D341Med (cell line): ENCODE measurements around the gene NEURL3.
"Not testable (repeated sequence)": the region's sequence is repeated elsewhere in the genome, so short reads cannot be mapped to it uniquely, and the experiment has no call there.

ENCODE experiments used
- DNase-seq: peaks from one replicate; pipeline ENCODE4 v3.0.0; 2012; ENCODE audit warnings: low spot score

NEURL3 gene

DNA sequence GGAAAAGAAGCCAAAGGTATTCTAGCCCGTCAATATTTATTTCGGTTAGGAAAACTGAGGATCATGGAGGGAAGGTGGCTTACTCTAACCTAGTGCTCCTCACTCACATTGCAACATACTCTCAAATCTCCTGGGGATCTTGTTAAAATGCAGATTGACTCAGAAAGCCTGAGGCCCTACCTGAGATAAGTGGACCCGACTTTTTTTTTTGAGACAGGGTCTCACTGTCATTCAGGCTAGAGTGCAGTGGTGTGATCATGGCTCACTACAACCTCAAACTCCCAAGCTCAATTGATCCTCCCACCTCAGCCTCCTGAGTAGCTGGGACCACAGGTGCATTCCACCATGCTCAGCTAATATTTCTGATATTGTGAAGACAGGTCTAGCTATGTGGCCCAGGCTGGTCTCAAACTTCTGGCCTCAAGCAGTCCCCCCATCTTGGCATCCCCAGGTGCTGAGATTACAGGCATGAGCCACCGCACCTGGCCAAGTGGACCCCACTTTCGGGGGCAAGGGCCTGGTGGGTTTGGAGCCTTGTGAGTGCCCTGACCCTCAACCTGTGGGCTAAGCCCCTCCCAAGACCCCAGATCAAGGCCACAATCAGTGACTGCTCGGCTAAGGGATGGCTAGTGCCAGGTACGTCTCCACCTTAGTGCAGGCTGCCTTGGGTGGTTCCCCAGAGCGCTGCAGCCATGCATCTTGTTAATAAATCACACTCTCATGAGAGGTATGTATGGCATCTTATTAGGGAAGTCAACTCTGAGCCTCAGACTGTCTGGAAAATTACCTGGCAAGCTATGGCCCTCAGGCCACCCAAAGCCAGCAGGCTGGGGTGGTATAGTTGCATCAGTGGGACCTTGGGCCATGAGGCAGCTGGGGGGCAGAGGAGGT lies 1.1 kb upstream of the NEURL3 start:
- no peak for DNase-seq

DNA sequence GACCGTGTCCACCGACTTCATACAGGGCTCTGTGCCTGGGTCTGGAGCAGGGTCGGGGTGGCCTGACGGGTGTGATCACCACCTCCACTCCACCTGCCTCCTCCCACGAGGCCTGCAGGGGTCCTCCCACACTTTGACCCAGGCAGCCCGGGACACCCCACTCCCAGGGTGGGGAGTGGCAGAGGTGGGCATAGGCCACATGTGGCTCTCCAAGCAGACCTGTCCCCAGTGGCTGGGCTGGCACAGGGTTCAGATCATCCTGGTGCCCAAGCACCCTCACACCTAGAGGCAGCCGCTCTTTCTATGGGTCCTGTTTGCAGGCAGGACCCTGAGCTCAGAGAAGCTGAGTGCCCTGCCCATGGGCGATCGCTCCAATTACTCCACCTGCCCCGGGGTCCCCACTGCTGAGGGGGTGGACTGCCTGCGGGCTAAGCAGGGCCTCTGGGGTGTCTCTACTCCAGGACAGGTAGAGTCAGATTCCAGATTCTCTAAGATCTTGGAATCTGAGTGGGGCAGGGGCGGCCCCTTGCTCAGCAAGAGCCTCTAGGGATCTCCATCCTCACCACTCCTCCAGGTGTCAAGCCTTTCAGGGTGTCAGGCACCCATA lies 1.4 kb downstream of the NEURL3 start:
- no peak for DNase-seq

DNA sequence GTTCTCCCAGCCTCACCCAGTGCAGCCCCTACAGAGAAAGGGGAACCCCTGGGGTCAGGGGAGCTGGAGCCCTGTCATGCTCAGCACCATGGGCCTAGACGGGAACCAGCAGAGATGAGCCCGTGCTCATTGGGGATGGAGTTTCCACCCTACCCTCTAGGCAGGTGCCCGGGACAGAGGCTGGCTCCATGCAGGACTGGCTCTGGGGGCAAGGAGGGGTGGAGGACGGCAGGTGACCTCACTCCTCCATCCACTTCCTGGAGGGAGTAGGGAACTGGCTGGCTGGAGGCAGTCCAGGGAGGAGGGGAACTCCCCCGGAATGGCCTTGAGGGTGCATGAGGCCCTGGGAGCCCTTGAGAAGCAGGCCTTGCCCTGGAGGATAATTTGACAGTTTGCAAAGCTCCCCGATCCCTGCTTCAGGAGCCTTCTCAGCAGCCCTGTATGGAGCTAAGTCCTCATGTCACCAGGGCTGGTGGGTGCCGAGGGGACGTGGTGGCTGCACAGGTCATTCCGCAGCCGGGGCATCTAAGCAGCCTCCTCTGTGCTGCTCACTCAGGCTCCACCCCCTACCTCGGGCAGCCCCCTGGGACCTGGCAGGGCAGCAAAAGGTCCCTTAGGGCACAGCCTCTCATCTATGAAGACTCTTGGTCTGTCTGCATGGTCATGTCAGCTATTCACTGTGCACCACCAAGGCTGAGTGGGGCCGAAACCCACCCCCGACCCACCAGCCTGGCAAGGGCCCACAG lies 2.1 kb downstream of the NEURL3 start:
- no peak for DNase-seq

DNA sequence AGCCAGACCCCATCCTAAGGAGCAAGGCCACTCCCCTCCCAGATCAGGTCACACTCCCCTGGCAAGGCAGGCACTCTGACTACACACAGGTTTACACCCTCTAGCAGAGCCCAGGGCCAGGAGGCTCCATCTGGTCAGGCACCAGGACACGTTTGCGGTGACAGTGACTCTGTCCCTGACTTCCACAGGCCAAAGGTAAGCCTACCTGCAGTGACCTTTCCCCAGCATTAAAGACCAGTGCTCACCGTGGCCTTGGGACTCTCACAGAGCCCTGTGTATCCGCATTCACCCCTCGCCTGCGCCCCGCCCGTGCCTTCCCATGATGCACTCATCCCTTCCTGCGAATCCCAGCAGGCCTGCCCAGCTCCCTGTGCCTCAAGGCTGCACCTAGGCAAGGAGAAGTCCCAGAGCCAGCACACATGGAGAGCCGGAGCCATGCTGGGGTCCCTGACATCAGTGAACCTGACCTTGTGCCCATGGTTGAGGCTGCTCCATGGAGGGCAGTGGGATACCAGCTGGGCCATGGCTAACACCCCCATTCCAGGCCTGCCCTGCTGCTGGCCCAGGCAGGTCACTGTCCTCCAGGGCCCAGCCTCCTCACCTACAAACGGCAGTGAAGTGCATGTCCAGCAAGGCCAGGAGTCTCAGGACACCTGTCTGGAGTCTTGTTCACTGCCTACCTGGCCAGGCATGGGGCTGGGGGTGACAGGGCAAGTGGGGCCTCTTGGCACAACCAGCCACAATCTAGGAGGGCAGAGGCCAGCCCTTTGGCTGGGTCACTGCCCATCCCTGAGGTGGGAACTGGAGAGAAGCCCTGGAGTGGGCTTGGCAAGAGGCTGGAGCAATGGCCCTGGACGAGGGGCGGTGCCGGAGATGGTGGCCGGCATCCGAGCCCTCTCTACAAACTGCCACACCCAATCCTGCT lies 3.0 kb downstream of the NEURL3 start:
- no peak for DNase-seq

DNA sequence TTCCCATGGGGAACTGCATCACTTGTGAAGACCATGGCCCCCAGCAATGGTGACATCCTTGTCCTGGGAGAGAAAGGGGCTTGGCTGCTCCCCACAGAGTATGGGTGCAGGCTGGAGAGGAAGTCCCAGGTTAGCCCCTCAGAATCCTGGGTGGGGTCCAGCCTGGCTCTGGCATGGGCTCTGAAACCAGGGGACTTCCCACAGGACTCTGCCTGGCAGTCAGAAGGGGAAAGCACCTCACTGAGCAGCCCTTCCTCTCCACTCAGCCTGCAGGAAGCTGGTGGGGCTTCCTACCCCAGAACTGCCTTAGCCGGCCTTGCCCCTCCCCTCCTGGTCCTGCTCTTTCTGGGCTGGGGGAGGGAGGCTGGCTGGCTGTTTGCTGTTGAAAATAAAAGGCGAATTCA lies 3.7 kb downstream of the NEURL3 start:
- no peak for DNase-seq

DNA sequence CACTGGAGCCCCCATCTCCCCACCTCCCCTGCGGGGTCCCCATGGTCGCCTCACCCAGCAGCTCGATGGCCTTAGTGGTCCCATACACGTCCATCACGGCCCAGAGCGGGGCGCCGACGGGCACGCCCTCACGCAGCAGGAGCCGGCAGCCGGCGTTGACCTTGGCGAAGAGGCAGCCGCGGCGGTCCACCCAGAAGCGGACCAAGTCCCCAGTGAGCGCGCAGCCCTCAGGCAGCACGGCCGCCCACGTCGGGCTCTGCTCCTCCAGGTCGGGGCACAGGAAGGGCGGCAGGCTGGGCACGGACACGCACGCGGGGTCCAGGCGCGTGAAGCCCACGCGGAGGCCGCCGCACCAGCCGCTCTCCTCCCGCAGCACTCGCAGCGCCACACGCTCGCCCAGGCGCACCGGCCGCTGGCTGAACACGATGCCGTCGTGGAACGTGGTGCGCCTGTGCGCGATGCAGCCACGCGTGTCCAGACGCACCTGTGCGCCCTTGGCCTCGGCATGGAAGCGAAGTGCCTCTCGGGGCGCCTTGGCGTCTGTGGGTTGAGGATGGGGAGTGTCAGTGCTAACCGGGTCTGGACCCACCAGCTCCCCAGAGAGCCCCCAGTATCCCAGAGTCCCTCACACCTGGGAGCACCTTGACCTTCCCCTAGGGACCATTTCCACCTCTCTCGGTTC lies 4.6 kb downstream of the NEURL3 start:
- no peak for DNase-seq

DNA sequence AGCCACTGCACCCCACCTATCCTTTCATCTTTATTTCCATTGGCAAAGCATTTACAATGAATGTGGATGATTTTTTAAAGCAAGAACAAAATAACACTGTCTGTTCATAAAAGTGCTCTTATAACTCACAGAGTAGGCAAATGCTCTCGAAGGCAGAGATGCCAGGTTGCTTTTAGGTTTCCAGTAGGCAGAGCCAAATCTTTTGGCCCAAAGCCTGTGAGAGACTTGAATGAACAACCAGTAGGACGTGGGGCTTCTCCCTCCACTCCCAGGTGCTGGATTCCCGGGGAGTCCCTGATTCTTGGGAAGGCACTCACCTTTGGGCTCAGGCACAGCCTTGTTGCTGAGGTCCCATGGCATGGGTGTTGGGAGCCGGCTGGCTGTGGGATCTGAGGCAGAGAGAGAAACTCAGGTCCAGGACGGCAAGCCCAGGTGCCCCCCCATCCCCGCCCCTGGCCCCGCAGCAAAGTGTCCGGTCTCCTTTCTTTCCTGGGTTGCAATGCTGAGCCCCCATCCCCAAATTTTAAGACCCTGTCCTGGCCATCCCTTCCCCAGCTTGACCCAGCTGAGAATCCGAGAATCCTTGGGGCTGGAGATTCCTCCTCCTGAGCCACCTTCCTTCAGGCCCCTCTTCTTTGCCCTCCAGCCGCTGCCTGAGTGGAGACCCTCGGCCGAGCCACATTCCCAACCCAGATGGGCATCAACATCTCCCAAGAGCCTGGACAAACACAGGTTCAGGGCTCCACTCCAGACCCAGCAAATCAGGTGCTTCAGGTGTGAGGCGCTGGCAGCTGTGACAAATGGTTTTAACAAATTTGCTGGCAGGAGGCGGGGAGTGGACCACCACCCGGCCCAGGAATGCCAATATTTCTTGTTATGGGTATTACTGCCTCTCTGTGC lies 5.8 kb downstream of the NEURL3 start:
- no peak for DNase-seq

DNA sequence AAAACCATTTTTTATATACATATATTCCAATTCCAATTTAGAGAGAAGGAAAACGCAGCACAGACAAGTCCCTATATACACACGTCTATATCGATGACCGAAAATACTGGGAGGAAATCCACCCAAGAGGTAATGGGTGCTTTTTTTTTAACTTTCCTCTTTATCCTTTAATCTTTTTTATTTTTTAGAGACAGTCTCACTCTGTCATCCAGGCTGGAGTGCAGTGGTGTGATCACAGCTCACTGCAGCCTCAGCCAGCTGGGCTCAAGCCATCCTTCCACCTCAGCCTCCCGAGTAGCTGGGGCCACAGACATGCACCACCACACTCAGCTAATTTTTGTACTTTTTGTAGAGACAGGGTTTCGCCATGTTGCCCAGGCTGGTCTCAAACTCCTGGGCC lies 6.5 kb downstream of the NEURL3 start:
- not testable (repeated sequence) for DNase-seq

DNA sequence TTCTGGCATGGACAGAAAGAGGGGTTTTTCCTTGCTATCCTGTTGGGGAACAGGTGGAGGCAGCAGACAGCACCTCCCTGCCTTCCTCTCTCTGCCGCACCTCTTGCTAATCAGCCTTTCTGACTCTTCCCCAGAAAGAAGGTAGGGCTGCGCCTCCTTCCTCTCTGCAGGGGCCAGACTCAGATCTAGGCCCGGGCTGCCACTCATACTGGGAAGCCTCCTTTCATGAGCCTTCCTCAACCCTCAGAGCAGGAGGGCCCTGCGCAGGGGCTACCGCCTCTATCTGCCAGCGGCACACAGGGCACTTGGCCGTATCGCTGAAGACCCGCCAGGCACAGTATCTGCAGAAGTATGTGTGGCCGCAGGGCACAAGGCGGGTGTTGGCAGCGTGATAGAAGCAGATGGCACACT lies 7.1 kb downstream of the NEURL3 start:
- DNase-seq: no peak

DNA sequence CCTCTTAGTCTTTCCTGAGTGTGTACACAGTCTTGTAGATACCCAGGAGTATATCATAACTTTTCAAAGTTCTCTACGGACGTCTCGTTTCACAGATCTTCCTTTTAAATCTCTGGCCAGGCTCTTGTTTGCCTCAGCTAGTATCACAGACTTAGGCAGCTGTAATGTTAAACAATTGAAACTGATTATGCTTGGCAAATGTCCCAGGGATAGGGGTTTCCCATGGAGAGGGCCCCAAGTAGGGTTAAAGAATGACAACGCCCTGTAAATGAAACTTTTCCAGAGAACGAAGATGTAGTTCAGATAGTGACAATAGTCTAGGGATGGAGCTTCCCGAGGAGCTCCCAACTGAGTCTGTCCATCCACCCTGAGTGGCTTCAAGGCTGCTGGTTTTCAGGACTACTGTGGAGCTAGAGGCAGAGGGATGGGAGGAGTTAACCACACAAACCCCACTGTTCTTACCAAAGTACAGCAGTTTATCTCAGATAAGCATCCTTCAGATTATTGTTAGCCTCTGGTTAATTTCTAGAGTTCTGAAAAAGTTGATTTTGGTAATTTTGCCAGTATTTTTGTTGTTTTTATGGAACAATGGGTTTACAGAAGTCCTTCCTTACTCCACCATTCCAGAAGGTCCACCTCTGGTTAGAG lies 9.1 kb downstream of the NEURL3 start:
- no peak for DNase-seq

DNA sequence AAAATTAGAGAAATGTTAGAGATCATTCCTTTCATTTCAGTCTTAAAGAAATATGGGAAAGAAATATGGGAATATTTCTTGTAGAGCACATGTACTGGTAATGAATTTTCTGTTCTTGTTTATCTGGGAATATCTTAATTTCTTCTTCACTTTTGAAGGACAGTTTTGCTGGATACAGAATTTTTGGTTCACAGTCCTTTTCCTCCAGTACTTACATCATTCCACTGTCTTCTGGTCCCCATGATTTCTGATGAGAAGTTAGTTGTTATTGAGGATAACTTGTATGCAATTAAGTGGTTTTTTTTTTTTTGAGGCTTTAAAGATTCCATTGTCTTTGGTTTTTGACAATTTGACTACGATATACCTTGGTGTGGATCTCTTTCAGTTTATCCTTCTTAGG lies 11.0 kb downstream of the NEURL3 start:
- no peak for DNase-seq

DNA sequence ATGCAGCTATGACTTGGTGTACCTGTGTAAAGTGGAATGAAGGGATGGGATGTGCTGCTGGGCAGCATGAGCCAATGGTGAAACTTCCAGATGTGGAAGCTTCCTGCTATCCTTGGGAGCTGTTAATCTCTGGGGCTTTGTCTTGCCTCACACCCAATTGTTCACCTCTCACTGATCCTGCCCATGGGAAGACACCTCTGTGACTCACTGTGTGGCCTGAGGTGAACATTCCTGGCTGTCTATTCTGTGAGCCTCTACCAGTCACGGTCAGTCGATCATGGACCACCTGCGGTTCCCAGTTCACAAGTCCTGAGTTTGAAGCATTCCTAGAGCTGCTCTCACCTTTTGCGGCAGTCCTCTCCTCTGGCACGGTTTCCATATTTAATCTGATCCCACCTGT lies 12.1 kb downstream of the NEURL3 start:
- no peak for DNase-seq

DNA sequence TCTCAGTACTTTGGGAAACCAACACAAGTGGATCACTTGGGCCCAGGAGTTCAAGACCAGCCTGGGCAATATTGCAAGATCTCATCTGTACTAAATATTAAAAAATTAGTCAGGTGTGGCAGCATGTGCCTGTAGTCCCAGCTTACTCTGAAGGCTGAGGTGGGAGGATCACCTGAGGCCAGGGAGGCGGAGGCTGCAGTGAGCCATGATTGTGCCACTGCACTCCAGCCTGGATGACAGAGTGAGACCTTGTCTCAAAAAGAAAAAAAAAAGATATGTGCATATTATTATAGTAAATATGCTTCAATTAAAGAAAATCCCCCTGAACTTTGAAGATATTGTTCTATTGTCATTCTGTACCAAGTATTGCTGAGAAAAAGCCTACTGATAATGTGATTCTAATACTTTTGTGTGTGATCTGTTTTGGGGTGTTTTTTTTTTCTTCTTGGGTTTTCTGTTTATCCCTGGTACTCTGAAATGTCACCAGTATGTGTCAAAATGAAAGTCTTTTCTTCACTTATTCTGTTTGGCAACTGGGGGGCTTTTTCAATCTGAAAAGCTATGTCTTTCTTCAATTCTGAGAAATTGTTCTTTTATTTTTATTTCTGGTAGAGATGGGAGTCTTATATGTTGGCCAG lies 13.2 kb downstream of the NEURL3 start:
- DNase-seq: no peak

DNA sequence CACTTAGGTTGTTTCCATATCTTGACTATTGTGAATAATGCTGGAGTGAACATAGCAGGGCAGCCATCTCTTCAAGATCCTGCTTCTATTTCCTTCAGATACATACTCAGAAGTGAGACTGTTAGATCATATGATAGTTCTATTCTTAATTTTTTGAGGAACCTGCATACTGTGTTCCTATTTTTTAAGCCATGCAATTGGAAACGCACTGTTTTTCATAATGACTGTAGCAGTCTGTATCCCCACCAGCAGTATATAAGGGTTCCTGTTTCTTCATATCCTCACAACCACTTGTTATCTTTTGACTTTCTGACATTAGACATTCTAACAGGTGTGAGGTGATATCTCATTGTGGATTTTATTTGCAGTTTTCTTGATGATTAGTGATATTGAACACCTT lies 15.5 kb downstream of the NEURL3 start:
- DNase-seq: no peak

DNA sequence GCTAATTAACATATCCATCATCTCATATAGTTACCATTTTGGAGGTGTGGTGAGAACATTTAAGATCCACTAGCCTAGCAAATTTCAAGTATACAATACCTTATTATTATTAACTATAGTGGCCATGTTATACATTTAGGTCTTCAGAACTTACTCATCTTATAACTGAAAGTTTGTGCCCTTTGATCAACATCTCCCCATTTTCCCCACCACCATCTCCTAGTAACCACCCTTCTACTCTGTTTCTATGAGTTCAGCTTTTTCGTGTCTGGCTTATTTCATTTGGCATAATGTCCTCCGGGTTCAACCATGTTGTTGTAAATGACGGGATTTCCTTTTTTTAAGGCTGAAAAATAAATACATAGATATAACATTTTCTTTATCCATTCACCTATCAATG lies 15.9 kb downstream of the NEURL3 start:
- no peak for DNase-seq

DNA sequence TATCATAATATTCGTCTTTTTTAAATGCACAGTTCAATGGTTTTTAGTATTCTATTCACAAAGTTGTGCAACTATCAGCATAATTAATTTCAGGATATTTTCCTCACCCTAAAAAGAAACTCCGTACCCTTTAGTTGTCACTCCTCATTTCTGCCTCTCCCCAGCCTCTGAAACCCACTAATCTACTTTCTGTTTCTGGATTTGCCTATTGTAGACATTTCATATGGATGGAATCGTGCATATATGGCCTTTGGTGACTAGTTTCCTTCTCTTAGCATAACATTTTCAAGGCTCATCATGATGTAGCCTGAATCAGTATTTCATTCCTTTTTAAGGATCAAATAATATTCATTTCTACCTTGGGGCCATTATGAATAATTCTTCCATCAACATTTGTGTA lies 18.5 kb downstream of the NEURL3 start:
- no peak for DNase-seq

DNA sequence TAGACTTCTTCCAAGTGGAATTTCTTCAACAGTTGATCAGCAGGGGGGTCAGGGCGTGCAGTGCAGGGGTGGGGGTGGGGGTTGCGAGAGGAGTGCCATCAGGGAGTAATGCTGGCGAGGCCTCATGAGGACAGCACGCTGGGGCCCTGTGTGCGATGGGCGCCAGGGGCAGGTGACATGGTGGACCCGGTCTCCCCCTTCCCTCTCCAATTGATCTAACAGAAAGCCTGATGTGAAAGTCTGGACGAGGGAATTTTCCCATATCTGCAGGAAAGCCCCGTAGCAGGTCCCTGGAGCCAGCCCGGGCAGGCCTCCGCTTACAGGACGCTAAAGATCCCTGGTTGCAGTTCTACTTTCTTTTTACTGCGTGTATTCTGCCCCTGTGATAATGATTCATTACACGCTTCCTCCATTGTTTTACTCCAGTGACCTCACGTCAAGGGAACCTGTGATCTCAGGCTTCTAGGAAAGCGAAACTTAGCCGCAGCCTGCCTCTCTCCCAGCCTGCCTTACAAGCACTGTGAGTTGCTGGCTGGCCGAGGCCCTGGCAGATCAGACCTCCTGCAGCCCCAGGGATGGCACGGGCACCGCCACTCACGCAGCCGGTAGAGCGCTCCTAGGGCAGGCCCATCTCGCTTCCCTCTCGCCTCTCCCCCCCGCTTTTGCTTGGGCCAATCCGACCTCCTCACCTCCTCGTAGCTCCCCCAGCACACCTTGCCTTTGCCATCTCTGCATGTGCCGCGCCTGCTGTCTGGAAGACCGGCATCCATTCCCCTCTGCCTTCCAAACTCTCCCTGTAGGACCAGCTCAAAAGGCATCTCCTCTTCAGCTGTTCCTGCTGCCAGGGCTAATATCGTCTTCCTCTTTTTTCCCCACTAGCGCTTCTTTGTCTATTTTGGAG lies 19.2 kb downstream of the NEURL3 start:
- DNase-seq: no peak

DNA sequence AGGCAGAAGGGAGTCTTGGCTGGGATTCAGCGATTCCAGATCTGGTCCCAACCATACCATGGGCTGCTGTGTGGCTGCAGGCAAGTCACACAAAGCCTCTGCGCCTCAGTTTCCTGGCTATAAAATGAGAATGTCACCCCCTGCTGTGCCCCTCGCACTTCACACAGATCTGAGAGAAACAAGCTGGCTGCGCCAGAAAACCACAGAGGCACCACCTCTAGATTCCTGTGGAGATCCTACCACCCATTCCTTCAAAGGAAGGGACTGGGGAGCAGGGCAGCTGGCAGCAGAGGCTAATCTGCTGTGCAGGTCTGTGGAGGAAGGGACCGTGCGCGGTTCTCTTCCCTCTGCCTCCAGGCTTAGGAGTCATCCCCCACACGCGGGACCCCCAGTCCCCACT lies 19.8 kb downstream of the NEURL3 start:
- DNase-seq: no peak
